ENCODE results near the gene NAIP.
"Not testable (repeated sequence)": the region's sequence is repeated elsewhere in the genome, so short reads cannot be mapped to it uniquely, and the experiment has no call there.

The NAIP gene

GRCh38 chr5:71025289-71025953, at the start of gene NAIP:
Gene NAIP, minus strand, starts transcription at chr5:71025339. Its CDS starts 12,424 bp downstream, at chr5:71012915.
- in situ Hi-C loops (cut with MboI; ENCODE audit: low sequenced_read_pairs), result not testable (repeated sequence)

- in situ Hi-C loops (cut with MboI; ENCODE audit: low sequenced_read_pairs), result not testable (repeated sequence)
Observed at GRCh38 chr5:71067262-71067928, 42.3 kb upstream of the NAIP start, which contains the start of gene GTF2H2. Gene GTF2H2, minus strand, starts transcription at chr5:71067676. Its CDS starts 4,913 bp downstream, at chr5:71062763.

- in situ Hi-C loops (cut with MboI; ENCODE audit: low sequenced_read_pairs), result not testable (repeated sequence)
Observed at GRCh38 chr5:71061322-71061721, 36.2 kb upstream of the NAIP start.

- in situ Hi-C loops (cut with MboI; ENCODE audit: low sequenced_read_pairs), result not testable (repeated sequence)
Observed at GRCh38 chr5:71059426-71059825, 34.3 kb upstream of the NAIP start.

GRCh38 chr5:71044808-71045207, 19.7 kb upstream of the NAIP start:
- in situ Hi-C loops (cut with MboI; ENCODE audit: low sequenced_read_pairs), result not testable (repeated sequence)

- in situ Hi-C loops (cut with MboI; ENCODE audit: low sequenced_read_pairs), result not testable (repeated sequence)
Observed at GRCh38 chr5:71044128-71044527, 19.0 kb upstream of the NAIP start.

- in situ Hi-C loops (cut with MboI; ENCODE audit: low sequenced_read_pairs), result not testable (repeated sequence)
Observed at GRCh38 chr5:71031046-71031776, 6.1 kb upstream of the NAIP start.

GRCh38 chr5:71020643-71021042, 4.5 kb downstream of the NAIP start:
- in situ Hi-C loops (cut with MboI; ENCODE audit: low sequenced_read_pairs), result not testable (repeated sequence)

GRCh38 chr5:71018376-71019005, 6.6 kb downstream of the NAIP start:
- in situ Hi-C loops (cut with MboI; ENCODE audit: low sequenced_read_pairs), result not testable (repeated sequence)

- in situ Hi-C loops (cut with MboI; ENCODE audit: low sequenced_read_pairs), result no loop called here
Observed at GRCh38 chr5:71014176-71014575, 11.0 kb downstream of the NAIP start.

- in situ Hi-C loops (cut with MboI; ENCODE audit: low sequenced_read_pairs), result no loop called here
Observed at GRCh38 chr5:71013575-71013974, 11.6 kb downstream of the NAIP start.

GRCh38 chr5:71011194-71011792, 13.8 kb downstream of the NAIP start:
- in situ Hi-C loops (cut with MboI; ENCODE audit: low sequenced_read_pairs), result no loop called here

GRCh38 chr5:71006983-71007382, 18.2 kb downstream of the NAIP start:
- in situ Hi-C loops (cut with MboI; ENCODE audit: low sequenced_read_pairs), result not testable (repeated sequence)

GRCh38 chr5:70984882-70985281, 40.3 kb downstream of the NAIP start:
- in situ Hi-C loops (cut with MboI; ENCODE audit: low sequenced_read_pairs), result not testable (repeated sequence)

GRCh38 chr5:70967220-70967619, 57.9 kb downstream of the NAIP start:
- in situ Hi-C loops (cut with MboI; ENCODE audit: low sequenced_read_pairs), result not testable (repeated sequence)

GRCh38 chr5:70964531-70964930, 60.6 kb downstream of the NAIP start:
- in situ Hi-C loops (cut with MboI; ENCODE audit: low sequenced_read_pairs), result not testable (repeated sequence)

GRCh38 chr5:70953068-70953467, 72.1 kb downstream of the NAIP start:
- in situ Hi-C loops (cut with MboI; ENCODE audit: low sequenced_read_pairs), result not testable (repeated sequence)

GRCh38 chr5:70932560-70932959, 92.6 kb downstream of the NAIP start:
- in situ Hi-C loops (cut with MboI; ENCODE audit: low sequenced_read_pairs), result not testable (repeated sequence)

GRCh38 chr5:70931709-70932368, 93.3 kb downstream of the NAIP start:
- in situ Hi-C loops (cut with MboI; ENCODE audit: low sequenced_read_pairs), result not testable (repeated sequence)

GRCh38 chr5:70925211-70925562, 100.0 kb downstream of the NAIP start:
- in situ Hi-C loops (cut with MboI; ENCODE audit: low sequenced_read_pairs), result not testable (repeated sequence)

Measured in hTERT RPE-1 (cell line).